PC-3 (cell line): ENCODE measurements around the gene TIGD4. TPM values are rescaled to one million over a fixed set of nuclear protein-coding genes. Genes with fewer than 3 reads are reported as not detected.

Experiments used
- ATAC-seq: fragments of 200-7000 bp; cut with Tn5 transposase; 2 replicates; pipeline ENCODE4 v1.9.1; 2020; ENCODE audit warnings: mild to moderate bottlenecking, moderate library complexity
- BruUV-seq: library from RNA; stranded (reverse); fragments of 400-500 nt; replicated peaks from 2 replicates; lab custom pipeline; 2021; lab: Mats Ljungman, UMichigan
- CTCF ChIA-PET: fragments of 300-600 bp; sonication (Branson Sonifier 250); formaldehyde crosslinking; loops from one replicate; lab custom pipeline; 2022; ENCODE audit warnings: antibody characterized with exemption; lab: Charles Lee
- POLR2A ChIA-PET: fragments of 300-600 bp; sonication (Branson Sonifier 250); formaldehyde crosslinking; loops from one replicate; lab custom pipeline; 2022; ENCODE audit warnings: antibody characterized with exemption; ENCODE audit not compliant: unreplicated experiment; lab: Charles Lee
- DNase-seq: peaks from one replicate; pipeline ENCODE4 v3.0.0-alpha.2; 2015
- H2AFZ ChIP-seq: fragments of 300-600 bp; sonication (generic); 2 replicates; pipeline ENCODE4 v1.6.0; 2016; ENCODE audit warnings: antibody characterized with exemption, low read length
- H3F3A ChIP-seq: fragments of 300-600 bp; sonication (generic); one replicate; pipeline ENCODE4 v1.6.0; 2017; ENCODE audit warnings: antibody characterized with exemption, low read length, control low read depth, mild to moderate bottlenecking; ENCODE audit not compliant: unreplicated experiment
- H3K27ac ChIP-seq: fragments of 300-600 bp; sonication (generic); 2 replicates; pipeline ENCODE4 v1.5.1; 2016; ENCODE audit warnings: mild to moderate bottlenecking, low read length
- H3K27me3 ChIP-seq: fragments of 300-600 bp; sonication (generic); 2 replicates; pipeline ENCODE4 v1.6.1; 2016; ENCODE audit warnings: low read length, mixed read lengths
- H3K36me3 ChIP-seq: fragments of 300-600 bp; sonication (generic); 2 replicates; pipeline ENCODE4 v1.6.1; 2016; ENCODE audit warnings: low read depth, mixed run types, low read length, mixed read lengths
- H3K4me1 ChIP-seq: fragments of 300-600 bp; sonication (generic); 2 replicates; pipeline ENCODE4 v1.5.1; 2016; ENCODE audit warnings: low read length; ENCODE audit not compliant: insufficient read depth
- H3K4me2 ChIP-seq: fragments of 300-600 bp; sonication (generic); 2 replicates; pipeline ENCODE4 v1.6.0; 2016; ENCODE audit warnings: low read length
- H3K4me3 ChIP-seq: fragments of 300-600 bp; sonication (generic); 2 replicates; pipeline ENCODE4 v1.5.1; 2016; ENCODE audit warnings: mild to moderate bottlenecking, low read length, mixed read lengths
- H3K79me2 ChIP-seq: fragments of 300-600 bp; sonication (generic); 2 replicates; pipeline ENCODE4 v1.6.1; 2017; ENCODE audit warnings: low read length, mixed read lengths
- H3K9ac ChIP-seq: fragments of 300-600 bp; sonication (generic); 2 replicates; pipeline ENCODE4 v1.6.0; 2016; ENCODE audit warnings: mild to moderate bottlenecking, low read length
- H3K9me2 ChIP-seq: fragments of 300-600 bp; sonication (generic); replicated peaks from 2 replicates; pipeline ENCODE4 v1.6.1; 2016; ENCODE audit warnings: mixed run types, low read length, mixed read lengths
- H3K9me3 ChIP-seq: fragments of 300-600 bp; sonication (generic); 2 replicates; pipeline ENCODE4 v1.6.1; 2016; ENCODE audit warnings: low read length, mixed read lengths
- H4K20me1 ChIP-seq: fragments of 300-600 bp; sonication (generic); 2 replicates; pipeline ENCODE4 v1.6.1; 2016; ENCODE audit warnings: low read length, mixed read lengths
- EZH2 ChIP-seq: fragments of 300-600 bp; sonication (generic); IDR thresholded peaks from one replicate; pipeline ENCODE4 v1.6.1; 2017; ENCODE audit warnings: antibody characterized with exemption, mild to moderate bottlenecking, low read length; ENCODE audit not compliant: unreplicated experiment
- EZH2phosphoT487 ChIP-seq: fragments of 300-600 bp; sonication (generic); IDR thresholded peaks from 2 replicates; pipeline ENCODE4 v1.6.1; 2018; ENCODE audit warnings: mild to moderate bottlenecking, antibody characterized with exemption, low read length, borderline replicate concordance
- intact Hi-C: fragments of 100-400 bp; cut with micrococcal nuclease; formaldehyde crosslinking; loops from 2 replicates; pipeline ENCODE4 v1.9.0; 2023
- total RNA-seq: library from RNA; depleted of rRNA; stranded (reverse); fragments of >200 nt; gene quantifications from 2 replicates; pipeline ENCODE4 v1.2.3, GENCODE V29; 2014
- TF ChIP-seq, protein P1 (sequence below): fragments of 300-600 bp; sonication (generic); conservative IDR thresholded peaks from 2 replicates; pipeline ENCODE4 v1.5.1; 2017; ENCODE audit warnings: antibody characterized with exemption, low read depth, mild to moderate bottlenecking, low read length

The TIGD4 gene
- total RNA-seq, 1 experiment from 2014 or later, result 0.07 TPM

DNA sequence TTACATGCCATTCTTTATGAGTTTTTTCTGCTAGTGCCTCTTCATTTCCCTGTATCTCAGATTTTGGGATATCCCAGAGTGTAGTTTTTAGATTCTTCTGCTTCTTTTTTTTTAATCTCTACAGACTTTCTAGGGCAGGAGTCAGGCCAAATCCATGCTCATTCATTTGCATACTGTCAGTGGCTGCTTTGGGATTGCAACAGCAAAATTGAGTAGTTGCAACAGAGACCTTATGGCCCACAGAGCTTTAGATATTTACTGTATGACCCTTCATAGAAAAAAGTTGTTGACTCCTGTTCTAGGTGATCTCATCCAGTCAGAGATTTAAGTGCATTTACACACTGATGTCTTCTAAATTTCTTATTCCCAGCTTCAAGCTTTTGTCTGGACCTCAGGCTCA, 35.5 kb upstream of the TIGD4 start:
- POLR2A ChIA-PET, result no interaction called here
- no TSS peak for BruUV-seq
- DNase-seq (no peak), ATAC-seq (no peak)
- Histone ChIP-seq H3K36me3 (no peaks in the 10 kb centered on the region), H3K4me3 (no peak overlapping the region), H2AFZ (no peak overlapping the region), H3F3A (no peaks in the 10 kb centered on the region), H3K4me2 (no peak overlapping the region), H3K79me2 (no peaks in the 10 kb centered on the region), H3K9me2 (no peaks in the 10 kb centered on the region), H3K9ac (no peak overlapping the region), H3K27ac (no peak overlapping the region), H3K9me3 (no peaks in the 10 kb centered on the region), H4K20me1 (no peaks in the 10 kb centered on the region), H3K27me3 (no peaks in the 10 kb centered on the region), H3K4me1 (no peaks in the 10 kb centered on the region)
- intact Hi-C loops, result no loop called here
- no peak for TF ChIP-seq EZH2phosphoT487
- TF ChIP-seq, protein P1, sequence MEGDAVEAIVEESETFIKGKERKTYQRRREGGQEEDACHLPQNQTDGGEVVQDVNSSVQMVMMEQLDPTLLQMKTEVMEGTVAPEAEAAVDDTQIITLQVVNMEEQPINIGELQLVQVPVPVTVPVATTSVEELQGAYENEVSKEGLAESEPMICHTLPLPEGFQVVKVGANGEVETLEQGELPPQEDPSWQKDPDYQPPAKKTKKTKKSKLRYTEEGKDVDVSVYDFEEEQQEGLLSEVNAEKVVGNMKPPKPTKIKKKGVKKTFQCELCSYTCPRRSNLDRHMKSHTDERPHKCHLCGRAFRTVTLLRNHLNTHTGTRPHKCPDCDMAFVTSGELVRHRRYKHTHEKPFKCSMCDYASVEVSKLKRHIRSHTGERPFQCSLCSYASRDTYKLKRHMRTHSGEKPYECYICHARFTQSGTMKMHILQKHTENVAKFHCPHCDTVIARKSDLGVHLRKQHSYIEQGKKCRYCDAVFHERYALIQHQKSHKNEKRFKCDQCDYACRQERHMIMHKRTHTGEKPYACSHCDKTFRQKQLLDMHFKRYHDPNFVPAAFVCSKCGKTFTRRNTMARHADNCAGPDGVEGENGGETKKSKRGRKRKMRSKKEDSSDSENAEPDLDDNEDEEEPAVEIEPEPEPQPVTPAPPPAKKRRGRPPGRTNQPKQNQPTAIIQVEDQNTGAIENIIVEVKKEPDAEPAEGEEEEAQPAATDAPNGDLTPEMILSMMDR, result no peak
- no peak for TF ChIP-seq EZH2
- CTCF ChIA-PET, result no interaction called here

GRCh38 chr4:152810715-152811287, 31.3 kb upstream of the TIGD4 start:
- Histone ChIP-seq H3K4me1 (peaks cover 5% of the 10 kb centered on the region), H4K20me1 (0 out of 2 replicates have a peak, but pooled peaks cover 2% of the 10 kb centered on the region), H2AFZ (no peak overlapping the region), H3K9ac (no peak overlapping the region), H3K4me3 (no peak overlapping the region), H3K79me2 (peaks cover 33% of the 10 kb centered on the region), H3K9me2 (no peaks in the 10 kb centered on the region), H3K27me3 (no peaks in the 10 kb centered on the region), H3F3A (no peaks in the 10 kb centered on the region), H3K27ac (no peak overlapping the region), H3K36me3 (no peaks in the 10 kb centered on the region), H3K4me2 (no peak overlapping the region), H3K9me3 (no peaks in the 10 kb centered on the region)
- no TSS peak for BruUV-seq
- intact Hi-C loops, result no loop called here
- TF ChIP-seq, protein P1, result no peak
- TF ChIP-seq EZH2, result no peak
- no peak for TF ChIP-seq EZH2phosphoT487
- DNase-seq (no peak), ATAC-seq (no peak)
- CTCF ChIA-PET, result no interaction called here
- POLR2A ChIA-PET, result no interaction called here

DNA sequence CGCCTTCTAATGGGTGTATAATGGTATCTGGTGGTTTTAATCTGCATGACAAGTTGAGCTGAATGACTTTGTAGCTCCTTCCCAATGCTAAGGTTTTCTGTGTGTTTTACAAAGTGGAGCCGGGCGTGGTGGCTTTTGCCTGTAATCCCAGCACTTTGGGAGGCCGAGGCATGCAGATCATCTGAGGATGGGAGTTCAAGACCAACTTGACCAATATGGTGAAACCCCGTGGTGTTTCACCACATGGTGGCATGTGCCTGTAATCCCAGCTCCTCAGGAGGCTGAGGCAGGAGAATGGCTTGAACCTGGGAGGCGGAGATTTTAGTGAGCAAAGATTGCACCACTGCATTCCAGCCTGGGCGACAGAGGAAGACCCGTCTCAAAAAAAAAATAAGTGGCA, 29.1 kb upstream of the TIGD4 start:
- ChIA-PET POLR2A (no interaction called here), CTCF (no interaction called here)
- H3K9me2 ChIP-seq, result no peaks in the 10 kb centered on the region
- H3K36me3 ChIP-seq, result no peaks in the 10 kb centered on the region
- no peak overlapping the region for H3K27ac ChIP-seq
- no TSS peak for BruUV-seq
- H3K4me2 ChIP-seq, result no peak overlapping the region
- no peak overlapping the region for H3K4me3 ChIP-seq
- no peaks in the 10 kb centered on the region for H3F3A ChIP-seq
- no peaks in the 10 kb centered on the region for H3K9me3 ChIP-seq
- 0 out of 2 replicates have a peak, but pooled peaks cover 6% of the 10 kb centered on the region for H4K20me1 ChIP-seq
- peaks cover 47% of the 10 kb centered on the region for H3K79me2 ChIP-seq
- intact Hi-C loops, result no loop called here
- no peak for ATAC-seq
- no peak for DNase-seq
- no peak overlapping the region for H3K9ac ChIP-seq
- H2AFZ ChIP-seq, result no peak overlapping the region
- no peaks in the 10 kb centered on the region for H3K27me3 ChIP-seq
- TF ChIP-seq, protein P1, result no peak
- no peak for TF ChIP-seq EZH2phosphoT487
- TF ChIP-seq EZH2, result no peak
- peaks cover 7% of the 10 kb centered on the region for H3K4me1 ChIP-seq
